Dermis blood vessel endothelial cell (primary cell): ENCODE results near the gene CTXND1. TPM values are rescaled to one million over a fixed set of nuclear protein-coding genes. Genes with fewer than 3 reads are reported as not detected.

Source experiments
- DNase-seq: peaks from one replicate; pipeline ENCODE4 v3.0.0; 2010
- total RNA-seq: library from RNA; depleted of rRNA; stranded (reverse); fragments of >200 nt; gene quantifications from 2 replicates; pipeline ENCODE4 v1.2.3, GENCODE V29; 2014

The CTXND1 gene
- total RNA-seq, 1 donor from 2014 or later, result not detected

GRCh38 chr15:80251428-80252120 lies 439 bp downstream of the CTXND1 start:
- DNase-seq, result no peak

GRCh38 chr15:80250614-80251427 lies 1.2 kb downstream of the CTXND1 start:
- no peak for DNase-seq

- DNase-seq, result no peak
Observed at GRCh38 chr15:80249973-80250372, 2.0 kb downstream of the CTXND1 start.

- no peak for DNase-seq
Observed at GRCh38 chr15:80247320-80247719, 4.7 kb downstream of the CTXND1 start.

GRCh38 chr15:80246425-80246894 lies 5.6 kb downstream of the CTXND1 start:
- no peak for DNase-seq

GRCh38 chr15:80242802-80243201 lies 9.2 kb downstream of the CTXND1 start:
- no peak for DNase-seq

GRCh38 chr15:80242132-80242769 lies 9.8 kb downstream of the CTXND1 start:
- peak; percentile 38 for DNase-seq

GRCh38 chr15:80241508-80241907 lies 10.5 kb downstream of the CTXND1 start:
- DNase-seq, result no peak

- DNase-seq, result no peak
Observed at GRCh38 chr15:80240276-80240675, 11.7 kb downstream of the CTXND1 start.

- peak; percentile 65 for DNase-seq
Observed at GRCh38 chr15:80234883-80235282, 17.1 kb downstream of the CTXND1 start.

GRCh38 chr15:80233581-80233980 lies 18.4 kb downstream of the CTXND1 start:
- no peak for DNase-seq

- no peak for DNase-seq
Observed at GRCh38 chr15:80231371-80231770, 20.6 kb downstream of the CTXND1 start.

- no peak for DNase-seq
Observed at GRCh38 chr15:80228959-80229610, 22.9 kb downstream of the CTXND1 start.

GRCh38 chr15:80219955-80220354 lies 32.1 kb downstream of the CTXND1 start:
- DNase-seq, result no peak

- DNase-seq, result no peak
Observed at GRCh38 chr15:80217327-80217900, 34.6 kb downstream of the CTXND1 start.

- no peak for DNase-seq
Observed at GRCh38 chr15:80216911-80217310, 35.1 kb downstream of the CTXND1 start.

GRCh38 chr15:80216141-80216540 lies 35.9 kb downstream of the CTXND1 start:
- DNase-seq, result no peak

- no peak for DNase-seq
Observed at GRCh38 chr15:80214910-80215309, 37.1 kb downstream of the CTXND1 start.

GRCh38 chr15:80211976-80212375 lies 40.0 kb downstream of the CTXND1 start:
- no peak for DNase-seq

- no peak for DNase-seq
Observed at GRCh38 chr15:80210611-80211573, 41.1 kb downstream of the CTXND1 start.
